OCI-LY1 (cell line): ENCODE measurements around the gene TACR1.

Experiments
- EZH2 ChIP-seq: fragments of 200-600 bp; sonication (generic), shearing (Covaris generic); IDR thresholded peaks from 2 replicates; pipeline ENCODE4 v1.8.0; 2017; ENCODE audit warnings: borderline replicate concordance, mixed run types, mild to moderate bottlenecking, antibody characterized with exemption, low read length, moderate library complexity, mixed read lengths
- TF ChIP-seq, protein P1 (sequence below): fragments of 200-600 bp; sonication (generic), shearing (Covaris generic); IDR thresholded peaks from 2 replicates; pipeline ENCODE4 v1.5.1; 2017; ENCODE audit warnings: mild to moderate bottlenecking, antibody characterized with exemption, low read length, moderate library complexity, mixed read lengths

DNA sequence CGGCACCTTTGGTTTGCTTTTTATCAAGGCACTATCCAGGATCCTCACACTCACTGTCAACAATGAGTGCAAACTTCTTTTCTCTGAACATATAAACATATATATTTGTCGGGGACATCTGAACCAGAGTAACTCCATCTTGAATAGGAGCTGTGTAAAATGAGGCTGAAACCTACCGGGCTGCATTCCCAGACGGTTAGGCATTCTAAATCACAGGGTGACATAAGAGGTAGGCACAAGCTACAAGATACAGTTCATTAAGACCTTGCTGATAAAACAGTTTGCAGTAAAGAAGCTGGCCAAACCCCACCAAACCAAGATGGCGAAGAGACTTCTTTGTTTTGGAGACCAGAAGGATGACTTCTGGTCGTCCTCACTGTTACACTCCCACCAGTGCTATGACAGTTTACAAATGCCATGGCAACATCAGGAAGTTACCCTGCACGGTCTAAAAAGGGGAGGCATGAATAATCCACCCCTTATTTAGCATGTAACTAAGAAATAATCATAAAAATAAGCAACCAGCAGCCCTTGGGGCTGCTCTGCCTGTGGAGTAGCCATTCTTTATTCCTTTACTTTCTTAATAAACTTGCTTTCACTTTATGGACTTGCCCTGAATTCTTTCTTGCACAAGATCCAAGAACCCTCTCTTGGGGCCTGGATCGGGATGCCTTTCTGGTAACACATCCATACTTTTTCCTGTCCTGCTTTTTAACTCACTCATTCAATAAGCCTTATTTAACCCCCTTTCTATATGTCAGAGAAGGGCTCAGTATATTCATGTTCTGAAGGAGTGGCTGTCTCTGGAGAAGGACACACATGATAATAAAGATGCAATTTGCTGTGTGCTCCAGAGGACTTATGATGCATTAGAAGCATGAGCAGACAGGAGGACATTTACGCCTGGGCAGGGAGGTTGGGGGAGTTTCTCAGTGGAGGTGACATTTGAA, 65.4 kb downstream of the TACR1 start:
- TF ChIP-seq, protein P1, sequence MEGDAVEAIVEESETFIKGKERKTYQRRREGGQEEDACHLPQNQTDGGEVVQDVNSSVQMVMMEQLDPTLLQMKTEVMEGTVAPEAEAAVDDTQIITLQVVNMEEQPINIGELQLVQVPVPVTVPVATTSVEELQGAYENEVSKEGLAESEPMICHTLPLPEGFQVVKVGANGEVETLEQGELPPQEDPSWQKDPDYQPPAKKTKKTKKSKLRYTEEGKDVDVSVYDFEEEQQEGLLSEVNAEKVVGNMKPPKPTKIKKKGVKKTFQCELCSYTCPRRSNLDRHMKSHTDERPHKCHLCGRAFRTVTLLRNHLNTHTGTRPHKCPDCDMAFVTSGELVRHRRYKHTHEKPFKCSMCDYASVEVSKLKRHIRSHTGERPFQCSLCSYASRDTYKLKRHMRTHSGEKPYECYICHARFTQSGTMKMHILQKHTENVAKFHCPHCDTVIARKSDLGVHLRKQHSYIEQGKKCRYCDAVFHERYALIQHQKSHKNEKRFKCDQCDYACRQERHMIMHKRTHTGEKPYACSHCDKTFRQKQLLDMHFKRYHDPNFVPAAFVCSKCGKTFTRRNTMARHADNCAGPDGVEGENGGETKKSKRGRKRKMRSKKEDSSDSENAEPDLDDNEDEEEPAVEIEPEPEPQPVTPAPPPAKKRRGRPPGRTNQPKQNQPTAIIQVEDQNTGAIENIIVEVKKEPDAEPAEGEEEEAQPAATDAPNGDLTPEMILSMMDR, result no peak
- TF ChIP-seq EZH2, result no peak
